Omental fat pad (tissue), 4 donors: ENCODE results near the gene TAF10. TPM values are rescaled to one million over a fixed set of nuclear protein-coding genes. Genes with fewer than 3 reads are reported as not detected.

Source experiments
- ATAC-seq: fragments of 150-250 bp; one replicate; pipeline ENCODE4 v1.9.1; 2016; ENCODE audit warnings: mild to moderate bottlenecking, moderate library complexity; ENCODE audit not compliant: low FRiP score
- DNase-seq: peaks from one replicate; pipeline ENCODE4 v3.0.0-alpha.2; 2019; ENCODE audit warnings: low spot score
- total RNA-seq, 4 donors: library from RNA; depleted of rRNA; stranded (reverse); fragments of >200 nt; gene quantifications; one replicate each; pipeline ENCODE4 v1.1.0, GENCODE V29; 2016
- TF ChIP-seq, protein P1 (sequence below), 3 donors: fragments of 450-650 bp; IDR thresholded peaks; one replicate each; pipeline ENCODE4 v1.5.1; 2016 to 2017; ENCODE audit warnings: antibody characterized with exemption in 3 of 3, mild to moderate bottlenecking in 3 of 3, moderate library complexity in 2 of 3

The TAF10 gene
- total RNA-seq, 4 donors from 2014 or later: 31.9 to 52.6 (median 37.1) TPM

DNA sequence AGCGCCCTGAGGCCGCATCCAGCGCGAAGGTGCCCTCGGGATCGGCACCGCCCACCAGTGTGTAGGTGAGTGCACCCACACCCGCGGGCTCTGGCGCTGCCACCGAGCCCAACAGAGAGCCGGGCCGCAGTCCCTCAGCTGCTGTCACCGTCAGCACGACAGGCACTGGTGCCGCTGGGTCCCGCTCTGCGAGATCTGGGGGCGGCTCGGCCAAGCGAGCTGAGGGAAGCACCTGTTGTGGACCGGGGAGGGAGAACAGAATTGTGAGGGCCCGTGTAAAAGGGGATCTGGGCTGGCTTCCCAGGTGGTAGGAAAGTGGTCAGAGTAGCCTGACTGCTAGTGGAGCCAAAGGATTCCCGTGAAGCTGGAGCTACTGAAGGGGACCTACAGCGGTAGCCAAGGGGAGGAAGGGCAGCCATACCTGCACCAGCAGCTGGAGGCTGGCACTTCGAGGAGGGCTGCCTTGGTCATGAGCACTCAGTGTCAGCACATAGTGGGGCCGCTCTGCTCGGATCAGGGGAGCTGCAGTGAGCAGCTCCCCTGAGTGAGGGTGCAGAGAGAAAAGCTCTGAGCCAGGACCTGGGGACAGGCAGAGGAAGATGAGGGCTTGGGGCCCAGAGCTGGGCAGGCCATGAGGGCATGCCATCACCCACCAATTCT is 18.7 kb upstream of the TAF10 start:
- DNase-seq: no peak
- ATAC-seq: no peak
- TF ChIP-seq, protein P1, sequence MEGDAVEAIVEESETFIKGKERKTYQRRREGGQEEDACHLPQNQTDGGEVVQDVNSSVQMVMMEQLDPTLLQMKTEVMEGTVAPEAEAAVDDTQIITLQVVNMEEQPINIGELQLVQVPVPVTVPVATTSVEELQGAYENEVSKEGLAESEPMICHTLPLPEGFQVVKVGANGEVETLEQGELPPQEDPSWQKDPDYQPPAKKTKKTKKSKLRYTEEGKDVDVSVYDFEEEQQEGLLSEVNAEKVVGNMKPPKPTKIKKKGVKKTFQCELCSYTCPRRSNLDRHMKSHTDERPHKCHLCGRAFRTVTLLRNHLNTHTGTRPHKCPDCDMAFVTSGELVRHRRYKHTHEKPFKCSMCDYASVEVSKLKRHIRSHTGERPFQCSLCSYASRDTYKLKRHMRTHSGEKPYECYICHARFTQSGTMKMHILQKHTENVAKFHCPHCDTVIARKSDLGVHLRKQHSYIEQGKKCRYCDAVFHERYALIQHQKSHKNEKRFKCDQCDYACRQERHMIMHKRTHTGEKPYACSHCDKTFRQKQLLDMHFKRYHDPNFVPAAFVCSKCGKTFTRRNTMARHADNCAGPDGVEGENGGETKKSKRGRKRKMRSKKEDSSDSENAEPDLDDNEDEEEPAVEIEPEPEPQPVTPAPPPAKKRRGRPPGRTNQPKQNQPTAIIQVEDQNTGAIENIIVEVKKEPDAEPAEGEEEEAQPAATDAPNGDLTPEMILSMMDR (IDR thresholded peaks at IDR 0.05): no peak

DNA sequence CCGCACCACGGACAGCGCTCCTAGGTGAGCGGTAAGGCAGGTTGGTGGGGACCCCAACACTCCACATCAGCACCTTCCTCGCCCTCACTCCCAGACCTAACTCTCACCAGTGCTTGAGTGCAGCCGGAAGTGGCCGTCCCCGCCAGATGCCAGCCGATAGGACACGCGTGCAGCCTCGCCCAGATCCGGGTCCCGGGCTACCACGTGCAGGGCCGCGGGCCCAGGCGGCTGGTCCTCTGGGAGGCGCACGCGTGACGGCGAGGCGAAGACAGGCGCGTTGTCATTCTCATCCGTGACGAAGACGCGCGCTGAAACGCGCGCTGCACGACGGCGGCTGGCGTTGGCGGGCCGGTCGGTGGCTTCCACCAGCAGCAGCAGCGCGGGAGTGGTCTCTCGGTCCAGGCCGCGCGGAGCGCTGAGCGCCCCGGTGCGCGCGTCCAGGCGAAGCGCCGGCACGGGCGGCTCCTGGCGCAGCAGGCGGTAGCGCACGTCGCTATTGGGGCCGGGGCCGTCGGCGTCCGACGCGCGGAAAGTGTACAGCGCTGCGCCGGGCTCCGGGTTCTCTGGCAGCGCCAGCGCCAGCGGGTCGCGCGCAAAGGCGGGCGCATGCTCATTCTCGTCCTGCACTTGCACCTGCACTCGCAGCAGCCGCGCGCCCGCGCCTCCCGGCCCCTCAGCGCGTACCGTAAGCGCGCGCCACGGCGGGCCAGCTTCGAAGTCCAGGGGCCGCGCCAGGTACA is 18.0 kb upstream of the TAF10 start:
- no peak for DNase-seq
- TF ChIP-seq, protein P1 (IDR thresholded peaks at IDR 0.05): no peak
- ATAC-seq: no peak

DNA sequence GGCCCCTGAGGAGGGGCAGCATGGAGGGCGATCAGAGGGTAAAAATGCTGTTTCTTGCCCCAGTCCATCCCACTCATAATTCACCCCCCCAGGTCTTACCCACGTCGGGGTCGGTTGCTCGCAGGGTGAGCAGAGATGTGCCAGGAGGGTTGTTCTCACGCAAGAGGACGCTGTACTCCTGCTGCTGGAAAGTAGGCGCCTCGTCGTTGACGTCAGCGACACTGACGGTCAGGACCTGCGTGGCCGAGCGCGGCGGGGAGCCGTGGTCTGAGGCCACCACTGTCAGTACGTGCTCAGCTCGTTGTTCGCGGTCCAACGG is 17.5 kb upstream of the TAF10 start:
- ATAC-seq (no peak), DNase-seq (no peak)
- TF ChIP-seq, protein P1 (IDR thresholded peaks at IDR 0.05): no peak

DNA sequence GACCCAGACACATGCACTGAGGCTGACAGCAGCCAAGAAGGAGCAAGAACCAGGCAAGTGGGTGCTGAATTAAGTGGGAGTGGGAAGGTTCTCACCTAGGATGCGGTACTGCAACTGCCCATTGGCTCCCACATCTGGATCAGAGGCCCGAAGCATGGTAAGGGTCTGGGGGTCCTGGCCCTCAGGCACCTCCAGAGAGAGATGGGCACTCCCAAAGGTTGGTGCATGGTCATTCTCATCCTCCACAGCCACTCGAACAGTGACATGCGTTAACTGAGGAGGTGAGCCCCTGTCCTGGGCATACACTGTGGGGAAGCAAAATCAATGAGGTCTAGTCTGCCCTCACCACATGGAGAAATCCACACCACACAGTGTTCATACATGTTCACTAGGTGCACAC is 16.5 kb upstream of the TAF10 start:
- DNase-seq (no peak), ATAC-seq (no peak)
- TF ChIP-seq, protein P1 (IDR thresholded peaks at IDR 0.05): no peak

DNA sequence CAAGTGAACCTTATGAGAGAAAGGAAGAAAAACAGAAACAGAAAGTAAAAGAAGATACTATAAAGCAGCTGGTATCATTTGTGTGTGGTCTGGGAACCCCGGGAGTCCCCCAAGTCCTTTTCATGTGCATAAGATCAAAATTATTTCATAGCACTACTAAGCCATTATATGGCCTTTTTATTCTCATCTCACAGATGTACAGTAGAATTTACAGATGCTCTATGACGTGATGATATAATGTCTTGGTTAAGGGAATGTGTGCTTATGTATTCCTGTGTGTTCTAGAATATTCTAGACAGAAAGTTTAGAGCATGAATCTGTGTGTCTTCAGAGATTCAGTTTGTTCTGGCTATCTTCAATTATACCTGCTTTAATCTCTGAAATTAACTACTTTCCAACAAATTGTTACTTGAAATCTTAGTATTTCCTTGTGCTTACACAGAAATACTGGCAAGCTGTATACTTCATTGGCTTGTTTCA is 15.8 kb upstream of the TAF10 start:
- DNase-seq: no peak
- no peak for ATAC-seq
- TF ChIP-seq, protein P1 (IDR thresholded peaks at IDR 0.05): no peak

DNA sequence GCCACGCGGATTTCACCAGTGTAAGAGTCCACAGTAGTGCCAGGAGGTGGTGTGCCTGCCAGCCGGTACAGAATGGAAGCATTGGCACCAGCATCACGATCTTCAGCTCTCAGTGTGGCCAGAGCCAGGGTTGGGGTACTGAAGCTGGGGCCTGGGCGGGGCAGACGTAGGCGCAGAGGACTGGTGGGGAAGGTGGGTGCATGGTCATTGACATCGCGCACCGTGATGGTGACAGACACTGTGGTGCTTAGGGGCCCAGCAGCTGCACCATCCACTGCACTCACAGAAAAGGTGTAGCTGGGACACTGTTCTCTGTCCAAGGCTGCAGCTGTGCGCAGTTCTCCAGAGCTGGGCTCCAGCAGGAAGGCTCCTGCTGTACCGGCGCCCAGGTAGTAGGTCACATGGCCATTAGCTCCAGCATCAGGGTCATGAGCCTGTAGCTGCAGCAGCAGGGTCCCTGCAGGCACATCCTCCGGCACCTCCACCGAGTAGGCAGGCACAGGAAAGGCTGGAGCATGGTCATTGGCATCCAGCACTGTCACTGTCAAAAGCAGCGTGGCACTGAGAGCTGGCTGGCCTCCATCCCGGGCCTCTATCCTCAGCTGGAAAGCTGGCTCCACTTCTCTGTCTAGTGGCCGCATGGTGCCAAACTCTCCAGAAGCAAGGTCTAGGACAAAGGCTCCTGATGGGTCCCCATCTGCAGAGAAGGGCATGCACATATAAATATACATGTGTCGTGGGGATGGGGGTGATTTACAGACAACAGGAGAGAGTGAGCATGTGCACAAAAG is 15.2 kb upstream of the TAF10 start:
- TF ChIP-seq, protein P1 (IDR thresholded peaks at IDR 0.05): no peak
- ATAC-seq (no peak), DNase-seq (no peak)
